SIG-M5 (cell line): ENCODE data around the gene SLC18A3.

Source experiments
- DNase-seq: peaks from one replicate; lab custom pipeline; 2025; lab: John Stamatoyannopoulos, UW

SLC18A3 gene

DNA sequence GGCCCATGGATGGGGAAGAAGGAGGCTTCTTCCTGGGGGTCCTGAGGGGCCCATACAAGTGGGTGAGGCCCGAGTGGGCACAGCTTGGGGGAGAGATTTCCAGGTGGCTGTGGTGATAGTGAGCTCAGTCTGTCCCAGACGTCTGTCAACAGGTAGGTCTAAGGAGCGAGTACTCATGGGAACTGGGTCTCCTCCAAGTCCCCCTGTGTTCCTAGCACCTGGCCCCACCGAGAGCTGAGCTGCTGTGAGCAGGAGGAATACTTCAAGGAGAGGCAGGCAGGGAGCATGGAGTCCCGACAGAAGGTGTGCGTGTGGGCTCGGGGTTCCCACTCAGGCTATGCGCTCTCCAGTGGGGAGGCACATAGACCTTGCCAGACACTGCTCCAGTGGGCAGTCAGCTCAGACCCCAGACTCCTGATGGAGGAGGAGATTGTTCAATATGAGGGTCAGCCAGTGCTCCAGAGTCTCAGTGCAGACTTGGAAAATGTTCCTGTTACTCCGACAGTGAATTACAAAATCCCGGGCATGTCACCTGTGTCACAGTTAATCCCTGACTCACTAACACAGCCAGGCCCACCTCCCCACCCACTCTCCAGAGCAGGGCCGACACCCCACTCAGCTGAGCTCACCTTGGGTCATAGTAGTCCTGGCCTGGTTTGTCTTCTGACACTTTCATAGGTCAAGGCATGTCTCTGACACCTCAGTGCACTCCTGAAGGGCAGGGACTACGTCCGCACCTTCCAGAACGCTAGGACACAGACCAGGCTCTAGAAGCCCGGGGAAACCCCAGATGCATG, 41.1 kb downstream of the SLC18A3 start:
- DNase-seq: no peak

- no peak for DNase-seq
Observed at GRCh38 chr10:49651917-49652316, 41.8 kb downstream of the SLC18A3 start.

DNA sequence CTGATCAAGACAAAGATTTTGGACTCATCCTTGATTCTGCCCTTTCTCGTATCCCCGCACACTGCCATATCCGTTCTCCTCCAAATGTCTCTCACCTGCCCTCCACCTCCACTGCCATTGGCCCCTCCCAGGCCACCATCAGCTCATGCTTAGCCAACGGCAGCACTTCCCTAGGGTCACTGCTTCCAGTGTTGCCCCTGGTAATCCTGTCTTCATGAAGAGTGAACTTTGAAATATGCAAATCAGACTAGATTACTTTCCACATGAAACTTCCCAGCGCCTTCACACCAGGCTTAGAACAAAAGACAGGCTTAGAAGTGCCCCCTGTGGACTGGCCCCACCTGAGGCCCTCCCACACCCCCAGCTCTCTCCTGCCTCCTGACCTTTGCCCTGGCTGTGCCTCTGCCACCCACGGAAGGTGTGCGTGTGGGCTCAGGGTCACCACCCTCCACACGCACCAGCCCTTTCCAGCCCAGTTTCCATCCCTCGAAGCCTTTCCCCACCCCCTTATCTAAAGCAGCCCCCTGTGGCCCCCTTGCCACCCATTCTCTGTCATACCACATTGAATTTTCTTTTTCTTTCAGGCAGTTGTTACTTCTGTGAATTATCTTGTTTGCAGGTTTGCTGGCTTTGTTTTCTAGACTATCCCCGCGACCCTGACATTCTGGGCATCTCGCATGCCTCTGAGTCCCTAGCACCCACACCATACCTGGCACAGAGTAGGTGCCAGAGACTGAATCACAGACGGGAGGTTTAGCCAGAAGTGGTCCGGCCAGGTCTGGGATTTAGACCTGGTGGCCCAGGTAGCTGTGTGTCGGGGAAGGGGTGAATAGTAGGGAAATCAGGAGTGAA, 42.5 kb downstream of the SLC18A3 start:
- no peak for DNase-seq

- no peak for DNase-seq
Observed at GRCh38 chr10:49653273-49653929, 43.3 kb downstream of the SLC18A3 start.

GRCh38 chr10:49654036-49654693, 44.1 kb downstream of the SLC18A3 start:
- no peak for DNase-seq

- no peak for DNase-seq
Observed at GRCh38 chr10:49655099-49655498, 45.0 kb downstream of the SLC18A3 start.

- no peak for DNase-seq
Observed at GRCh38 chr10:49656845-49657493, 46.9 kb downstream of the SLC18A3 start.

- DNase-seq: no peak
Observed at GRCh38 chr10:49657606-49658005, 47.5 kb downstream of the SLC18A3 start.

- DNase-seq: no peak
Observed at GRCh38 chr10:49661140-49661856, 51.2 kb downstream of the SLC18A3 start.
